Endodermal cell (in vitro differentiated cells): ENCODE data around the gene TMTC2. TPM values are rescaled to one million over a fixed set of nuclear protein-coding genes. Genes with fewer than 3 reads are reported as not detected.

Source experiments
- DNase-seq: peaks from one replicate; pipeline ENCODE4 v3.0.0-alpha.2; 2017
- H3K27ac ChIP-seq: 2 replicates; pipeline ENCODE4 v1.5.1; 2013; ENCODE audit warnings: mild to moderate bottlenecking, low read depth, low read length, moderate library complexity
- H3K27me3 ChIP-seq: 2 replicates; pipeline ENCODE4 v1.6.1; 2013; ENCODE audit warnings: mild to moderate bottlenecking, low read length, moderate library complexity; ENCODE audit not compliant: insufficient read depth, control insufficient read depth, poor library complexity, severe bottlenecking
- H3K36me3 ChIP-seq: 2 replicates; pipeline ENCODE4 v1.7.0; 2013; ENCODE audit warnings: mild to moderate bottlenecking, low read length, moderate library complexity; ENCODE audit not compliant: control insufficient read depth, insufficient read depth
- H3K4me1 ChIP-seq: one replicate; pipeline ENCODE4 v1.7.0; 2013; ENCODE audit warnings: low read length; ENCODE audit not compliant: control insufficient read depth, insufficient read depth
- H3K4me3 ChIP-seq: 2 replicates; pipeline ENCODE4 v1.5.1; 2013; ENCODE audit warnings: mild to moderate bottlenecking, low read length, moderate library complexity
- H3K9ac ChIP-seq: 2 replicates; pipeline ENCODE4 v1.6.1; 2013; ENCODE audit warnings: mild to moderate bottlenecking, low read length, moderate library complexity; ENCODE audit not compliant: poor library complexity, severe bottlenecking; ENCODE audit errors: extremely low read depth
- H3K9me3 ChIP-seq: 2 replicates; pipeline ENCODE4 v1.6.1; 2013; ENCODE audit warnings: mild to moderate bottlenecking, low read length, moderate library complexity; ENCODE audit not compliant: control insufficient read depth
- H3K27ac Mint-ChIP-seq: 2 replicates; pipeline ENCODE4 v1.8.0; 2020; ENCODE audit warnings: mixed read lengths
- H3K27me3 Mint-ChIP-seq: 2 replicates; pipeline ENCODE4 v1.8.0; 2021; ENCODE audit warnings: mild to moderate bottlenecking, mixed read lengths; ENCODE audit not compliant: insufficient read depth
- H3K36me3 Mint-ChIP-seq: 2 replicates; pipeline ENCODE4 v1.8.0; 2020; ENCODE audit warnings: low read depth, mixed read lengths
- H3K4me1 Mint-ChIP-seq: 2 replicates; pipeline ENCODE4 v1.8.0; 2020; ENCODE audit warnings: mixed read lengths
- H3K4me3 Mint-ChIP-seq: 2 replicates; pipeline ENCODE4 v1.8.0; 2020; ENCODE audit warnings: mild to moderate bottlenecking, moderate library complexity, mixed read lengths
- H3K9me3 Mint-ChIP-seq: 2 replicates; pipeline ENCODE4 v1.8.0; 2020; ENCODE audit warnings: mild to moderate bottlenecking, mixed read lengths
- WGBS, 2 experiments: methylation state at CpG; one replicate each; pipeline versions ENCODE4 v1.1.5 to v1.1.7; 2013; ENCODE audit warnings: missing lambda C conversion rate in 2 of 2, mixed read lengths in 1 of 2; ENCODE audit not compliant: insufficient coverage in 1 of 2, insufficient read length in 1 of 2; 5-methylcytosine and 5-hydroxymethylcytosine counted together
- total RNA-seq, 2 donors: library from RNA; stranded (reverse); fragmentation: NEBNext Ultra II Directional in 1 of 2; extraction: Animal tissue kit (Norgen Biotek cat#: 25700) in 1 of 2; gene quantifications; 2 replicates in 1 of 2; 3 replicates in 1 of 2; pipeline ENCODE4 v1.2.1, GENCODE V29; 2021
- TF ChIP-seq, protein P1 (sequence below): fragments of 200-600 bp; sonication (generic); conservative IDR thresholded peaks from 2 replicates; pipeline ENCODE4 v1.5.0; 2021; ENCODE audit warnings: antibody characterized with exemption, mild to moderate bottlenecking

Gene TMTC2
- total RNA-seq, 2 donors from 2014 or later = 7.2 to 10.8 TPM

DNA sequence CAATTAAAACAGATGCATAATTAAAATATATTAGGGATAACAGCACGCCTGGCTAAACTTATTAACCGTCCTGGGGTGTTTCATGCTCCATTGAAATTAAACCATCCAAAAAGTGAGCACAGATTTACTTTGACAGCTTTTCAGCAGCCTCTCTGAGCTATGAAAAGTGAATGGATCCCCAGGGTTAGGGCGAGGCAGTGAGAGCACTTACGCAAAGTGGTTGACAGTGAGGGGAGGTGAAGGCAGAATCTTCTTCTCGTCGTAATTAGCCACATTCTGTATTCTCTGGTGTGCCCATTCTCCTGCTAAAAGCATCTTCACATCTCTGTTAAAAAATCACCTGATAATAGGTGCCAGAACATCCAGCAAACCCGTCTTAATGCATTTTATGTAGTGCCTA is 1.9 kb downstream of the TMTC2 start:
- TF ChIP-seq, protein P1, sequence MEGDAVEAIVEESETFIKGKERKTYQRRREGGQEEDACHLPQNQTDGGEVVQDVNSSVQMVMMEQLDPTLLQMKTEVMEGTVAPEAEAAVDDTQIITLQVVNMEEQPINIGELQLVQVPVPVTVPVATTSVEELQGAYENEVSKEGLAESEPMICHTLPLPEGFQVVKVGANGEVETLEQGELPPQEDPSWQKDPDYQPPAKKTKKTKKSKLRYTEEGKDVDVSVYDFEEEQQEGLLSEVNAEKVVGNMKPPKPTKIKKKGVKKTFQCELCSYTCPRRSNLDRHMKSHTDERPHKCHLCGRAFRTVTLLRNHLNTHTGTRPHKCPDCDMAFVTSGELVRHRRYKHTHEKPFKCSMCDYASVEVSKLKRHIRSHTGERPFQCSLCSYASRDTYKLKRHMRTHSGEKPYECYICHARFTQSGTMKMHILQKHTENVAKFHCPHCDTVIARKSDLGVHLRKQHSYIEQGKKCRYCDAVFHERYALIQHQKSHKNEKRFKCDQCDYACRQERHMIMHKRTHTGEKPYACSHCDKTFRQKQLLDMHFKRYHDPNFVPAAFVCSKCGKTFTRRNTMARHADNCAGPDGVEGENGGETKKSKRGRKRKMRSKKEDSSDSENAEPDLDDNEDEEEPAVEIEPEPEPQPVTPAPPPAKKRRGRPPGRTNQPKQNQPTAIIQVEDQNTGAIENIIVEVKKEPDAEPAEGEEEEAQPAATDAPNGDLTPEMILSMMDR = no peak
- H3K36me3 ChIP-seq = no peaks in the 10 kb centered on the region
- H3K9ac ChIP-seq = peak overlapping the region; percentile 1
- no peaks in the 10 kb centered on the region for H3K9me3 ChIP-seq
- no peaks in the 10 kb centered on the region for H3K9me3 Mint-ChIP-seq
- peaks cover 10% of the 10 kb centered on the region for H3K4me1 ChIP-seq
- H3K27ac ChIP-seq = no peak overlapping the region
- peak overlapping the region; percentile 84 for H3K4me3 ChIP-seq
- H3K27me3 ChIP-seq = peaks cover 16% of the 10 kb centered on the region
- H3K4me3 Mint-ChIP-seq = peak overlapping the region; percentile 70
- H3K27me3 Mint-ChIP-seq = peaks cover 10% of the 10 kb centered on the region
- 70 to 90% methylated on average over 3 to 7 of the region's 7 CpGs for WGBS, 2 experiments
- no peak for DNase-seq
- H3K36me3 Mint-ChIP-seq = peaks cover 6% of the 10 kb centered on the region
- H3K27ac Mint-ChIP-seq = no peak overlapping the region
- H3K4me1 Mint-ChIP-seq = peaks cover 16% of the 10 kb centered on the region

DNA sequence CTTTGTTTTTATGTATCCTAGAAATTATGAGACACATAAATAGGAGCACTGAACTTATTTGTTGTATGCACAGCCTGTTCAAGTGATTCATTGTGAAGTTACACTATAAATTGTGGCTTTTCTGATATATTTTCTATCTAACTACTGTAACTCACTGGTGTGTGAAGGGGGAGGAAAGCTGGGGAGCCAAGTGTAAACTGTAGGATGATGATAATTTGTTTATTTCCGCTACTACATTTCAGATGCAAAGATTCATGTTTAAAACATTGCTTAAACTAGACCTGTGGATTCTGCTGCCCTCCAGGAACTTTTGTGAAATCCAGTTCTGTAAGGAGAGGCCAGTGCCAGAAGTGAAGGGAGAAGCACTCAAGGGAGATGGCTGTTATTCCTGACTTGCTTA is 3.3 kb downstream of the TMTC2 start:
- H3K27ac ChIP-seq = no peak overlapping the region
- Mint-ChIP-seq H3K4me3 (no peak overlapping the region), H3K27me3 (peaks cover 3% of the 10 kb centered on the region), H3K9me3 (no peaks in the 10 kb centered on the region), H3K4me1 (peaks cover 18% of the 10 kb centered on the region), H3K36me3 (peaks cover 11% of the 10 kb centered on the region), H3K27ac (no peak overlapping the region)
- H3K27me3 ChIP-seq = peaks cover 6% of the 10 kb centered on the region
- peaks cover 10% of the 10 kb centered on the region for H3K4me1 ChIP-seq
- peak overlapping the region; percentile 15 for H3K4me3 ChIP-seq
- TF ChIP-seq, protein P1 = no peak
- no peak overlapping the region for H3K9ac ChIP-seq
- no peaks in the 10 kb centered on the region for H3K36me3 ChIP-seq
- DNase-seq = no peak
- 100% methylated on average over 1 of the region's 1 CpG for WGBS, 2 experiments
- no peaks in the 10 kb centered on the region for H3K9me3 ChIP-seq

DNA sequence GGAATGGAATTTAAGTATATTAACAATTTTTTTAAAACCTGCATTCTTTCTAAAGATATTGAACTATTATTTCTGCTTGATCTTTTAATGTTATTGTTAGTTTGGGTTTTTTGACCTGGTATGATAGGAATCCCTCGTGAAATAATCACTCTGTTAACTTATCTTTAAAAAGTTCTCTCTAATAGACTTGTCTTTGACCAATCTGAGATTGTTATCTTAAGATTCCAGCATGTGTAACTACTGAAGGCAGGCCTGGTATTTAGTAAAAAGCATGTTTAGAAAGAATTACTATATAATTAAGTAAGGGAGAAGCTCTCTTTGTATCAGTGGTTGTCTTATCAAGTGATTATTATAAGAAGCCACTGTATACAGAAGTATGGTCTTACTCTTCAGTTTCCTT is 4.8 kb downstream of the TMTC2 start:
- DNase-seq = no peak
- H3K36me3 Mint-ChIP-seq = peaks cover 13% of the 10 kb centered on the region
- no peaks in the 10 kb centered on the region for H3K9me3 Mint-ChIP-seq
- peaks cover 10% of the 10 kb centered on the region for H3K4me1 ChIP-seq
- H3K4me3 ChIP-seq = peak overlapping the region; percentile 5
- H3K4me3 Mint-ChIP-seq = no peak overlapping the region
- H3K27ac ChIP-seq = no peak overlapping the region
- H3K27me3 Mint-ChIP-seq = peaks cover 3% of the 10 kb centered on the region
- no peak overlapping the region for H3K9ac ChIP-seq
- 60% methylated on average over 1 of the region's 1 CpG; no CpG with 5 or more reads in 1 of the 2 experiments for WGBS, 2 experiments
- no peaks in the 10 kb centered on the region for H3K36me3 ChIP-seq
- TF ChIP-seq, protein P1 = no peak
- H3K9me3 ChIP-seq = no peaks in the 10 kb centered on the region
- H3K4me1 Mint-ChIP-seq = peaks cover 27% of the 10 kb centered on the region
- no peak overlapping the region for H3K27ac Mint-ChIP-seq
- H3K27me3 ChIP-seq = no peaks in the 10 kb centered on the region
